Endothelial cell (in vitro differentiated cells): Measurements from ENCODE around the gene OSTF1. TPM values are rescaled to one million over a fixed set of nuclear protein-coding genes. Genes with fewer than 3 reads are reported as not detected.

ENCODE experiments used
- DNase-seq: peaks from one replicate; pipeline ENCODE4 v3.0.0; 2021; ENCODE audit warnings: low spot score
- H3K27ac Mint-ChIP-seq: one replicate; pipeline ENCODE4 v1.8.0; 2021; ENCODE audit warnings: mixed read lengths, inconsistent platforms; ENCODE audit not compliant: unreplicated experiment
- H3K27me3 Mint-ChIP-seq: one replicate; pipeline ENCODE4 v1.8.0; 2021; ENCODE audit warnings: mild to moderate bottlenecking, moderate library complexity, mixed read lengths, inconsistent platforms; ENCODE audit not compliant: unreplicated experiment
- H3K36me3 Mint-ChIP-seq: one replicate; pipeline ENCODE4 v1.8.0; 2021; ENCODE audit warnings: mild to moderate bottlenecking, low read depth, mixed read lengths, inconsistent platforms; ENCODE audit not compliant: unreplicated experiment
- H3K4me1 Mint-ChIP-seq: one replicate; pipeline ENCODE4 v1.8.0; 2021; ENCODE audit warnings: mild to moderate bottlenecking, mixed read lengths, inconsistent platforms; ENCODE audit not compliant: unreplicated experiment
- H3K4me3 Mint-ChIP-seq: one replicate; pipeline ENCODE4 v1.8.0; 2021; ENCODE audit warnings: mild to moderate bottlenecking, mixed read lengths, inconsistent platforms; ENCODE audit not compliant: unreplicated experiment
- H3K9me3 Mint-ChIP-seq: one replicate; pipeline ENCODE4 v1.8.0; 2021; ENCODE audit warnings: mixed read lengths, inconsistent platforms; ENCODE audit not compliant: unreplicated experiment
- CTCF ChIP-seq: fragments of 200-600 bp; sonication (generic); IDR thresholded peaks from one replicate; pipeline ENCODE4 v1.5.0; 2021; ENCODE audit warnings: antibody characterized with exemption; ENCODE audit not compliant: unreplicated experiment
- total RNA-seq: library from RNA; stranded (reverse); fragmentation: NEBNext Ultra II Directional; extraction: Animal tissue kit (Norgen Biotek cat#: 25700); gene quantifications from one replicate; pipeline ENCODE4 v1.2.1, GENCODE V29; 2021; ENCODE audit not compliant: unreplicated experiment

Gene OSTF1
- total RNA-seq, 1 donor from 2014 or later: 51.4 TPM

DNA sequence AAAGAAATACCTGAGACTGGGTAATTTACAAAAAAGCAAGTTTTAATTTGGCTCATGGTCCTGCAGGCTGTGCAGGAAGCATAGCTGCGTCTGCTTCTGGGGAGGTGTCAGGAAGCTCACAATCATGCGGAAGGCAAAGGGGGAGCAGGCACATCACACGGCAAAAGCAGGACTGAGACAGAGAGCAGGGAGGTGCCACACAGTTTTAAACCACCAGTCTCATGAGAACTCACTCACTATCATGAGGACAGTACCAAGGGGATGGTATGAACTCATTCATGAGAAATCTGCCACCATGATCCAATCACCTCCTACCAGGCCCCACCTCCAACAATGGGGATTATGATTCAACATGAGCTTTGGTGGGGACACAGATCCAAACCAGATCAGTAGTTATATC, 96.2 kb downstream of the OSTF1 start:
- no peaks in the 10 kb centered on the region for H3K36me3 Mint-ChIP-seq
- no peak overlapping the region for H3K27ac Mint-ChIP-seq
- no peaks in the 10 kb centered on the region for H3K9me3 Mint-ChIP-seq
- no peaks in the 10 kb centered on the region for H3K27me3 Mint-ChIP-seq
- no peak for TF ChIP-seq CTCF
- H3K4me3 Mint-ChIP-seq: no peak overlapping the region
- DNase-seq: no peak
- H3K4me1 Mint-ChIP-seq: no peaks in the 10 kb centered on the region

DNA sequence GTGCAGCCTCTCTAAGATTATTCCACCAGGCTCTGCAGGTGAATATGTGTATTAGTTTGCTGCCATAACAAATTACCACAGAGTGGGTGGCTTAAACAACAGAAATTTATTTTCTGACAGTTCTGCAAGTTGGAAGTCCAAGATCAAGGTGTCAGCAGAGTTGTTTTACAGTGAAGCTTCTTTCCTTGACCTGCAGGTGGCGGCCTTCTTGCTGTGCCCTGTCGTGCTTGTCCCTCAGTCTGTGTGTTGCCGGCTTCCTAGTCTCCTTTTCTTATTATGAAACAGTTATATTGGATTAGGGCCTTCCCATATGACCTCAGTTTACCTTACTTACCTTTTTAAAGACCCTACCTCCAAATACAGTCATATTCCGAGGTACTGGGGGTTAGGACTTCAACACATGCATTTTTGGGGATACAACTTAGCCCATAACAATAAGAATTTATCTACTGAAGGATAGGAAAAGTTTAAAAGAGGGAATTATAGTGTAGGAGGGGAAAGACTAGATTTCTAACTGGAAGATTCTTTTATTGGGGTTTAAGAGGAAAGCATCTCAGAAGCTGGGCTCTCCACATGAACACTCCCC, 97.4 kb downstream of the OSTF1 start:
- no peaks in the 10 kb centered on the region for H3K27me3 Mint-ChIP-seq
- peak; percentile 64 for DNase-seq
- no peak overlapping the region for H3K27ac Mint-ChIP-seq

DNA sequence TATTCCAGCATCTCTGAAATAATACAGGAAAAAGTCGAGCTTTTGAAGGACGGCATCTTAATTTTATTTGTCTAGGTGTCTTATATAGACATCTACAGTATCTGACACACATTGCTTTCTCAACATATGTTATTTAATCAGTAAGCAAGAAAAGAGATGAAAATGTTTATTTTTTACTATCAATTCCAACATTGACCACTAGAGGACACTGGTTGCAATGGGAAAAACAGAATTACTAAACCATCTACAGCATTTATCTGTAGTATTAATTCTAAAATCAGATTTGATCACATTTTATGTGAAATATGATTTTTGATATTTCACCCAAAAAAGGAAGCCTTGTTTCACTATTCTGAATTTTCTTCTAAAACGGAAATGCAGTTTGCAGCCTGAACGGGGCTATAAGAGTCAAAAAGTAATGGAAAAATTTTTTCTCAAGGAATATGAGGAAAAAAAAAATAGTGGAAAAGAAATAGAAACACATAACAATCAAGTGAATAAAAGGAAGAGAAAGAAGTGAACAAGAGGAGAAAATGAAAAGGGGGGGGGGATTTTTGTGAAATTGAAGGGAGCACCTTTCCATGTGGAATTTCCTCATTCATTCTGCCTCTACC, 98.6 kb downstream of the OSTF1 start:
- no peak for DNase-seq
- H3K27ac Mint-ChIP-seq: no peak overlapping the region
- H3K9me3 Mint-ChIP-seq: no peaks in the 10 kb centered on the region
- TF ChIP-seq CTCF: peak; percentile 99
- H3K4me1 Mint-ChIP-seq: no peaks in the 10 kb centered on the region
- H3K27me3 Mint-ChIP-seq: no peaks in the 10 kb centered on the region
- H3K36me3 Mint-ChIP-seq: no peaks in the 10 kb centered on the region
- no peak overlapping the region for H3K4me3 Mint-ChIP-seq

More for the DNA sequence above, 97.4 kb downstream of the OSTF1 start:
- Mint-ChIP-seq H3K9me3 (no peaks in the 10 kb centered on the region), H3K36me3 (no peaks in the 10 kb centered on the region), H3K4me1 (no peaks in the 10 kb centered on the region), H3K4me3 (no peak overlapping the region)
- peak; percentile 77 for TF ChIP-seq CTCF

DNA sequence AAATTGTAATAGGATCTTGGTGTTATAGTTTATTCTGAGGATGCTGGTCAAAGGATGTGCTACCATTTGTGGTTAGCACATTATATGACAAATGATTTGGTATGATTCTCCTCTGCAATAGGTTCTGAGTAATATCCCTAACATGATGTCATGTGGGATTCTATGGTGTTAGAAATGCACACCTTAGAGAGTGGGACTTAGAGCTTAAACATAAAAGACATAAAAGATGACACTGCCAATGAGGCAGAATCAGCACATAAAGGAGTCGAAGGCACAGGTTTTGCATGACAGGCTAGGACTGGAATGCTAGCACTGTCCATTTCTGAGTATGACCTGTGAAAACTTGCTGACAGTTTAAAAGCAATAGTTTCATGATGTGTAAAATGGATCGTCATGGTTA, 100.4 kb downstream of the OSTF1 start:
- Mint-ChIP-seq H3K27ac (no peak overlapping the region), H3K36me3 (no peaks in the 10 kb centered on the region), H3K4me1 (no peaks in the 10 kb centered on the region), H3K4me3 (no peak overlapping the region), H3K9me3 (no peaks in the 10 kb centered on the region), H3K27me3 (no peaks in the 10 kb centered on the region)
- DNase-seq: no peak
- no peak for TF ChIP-seq CTCF

DNA sequence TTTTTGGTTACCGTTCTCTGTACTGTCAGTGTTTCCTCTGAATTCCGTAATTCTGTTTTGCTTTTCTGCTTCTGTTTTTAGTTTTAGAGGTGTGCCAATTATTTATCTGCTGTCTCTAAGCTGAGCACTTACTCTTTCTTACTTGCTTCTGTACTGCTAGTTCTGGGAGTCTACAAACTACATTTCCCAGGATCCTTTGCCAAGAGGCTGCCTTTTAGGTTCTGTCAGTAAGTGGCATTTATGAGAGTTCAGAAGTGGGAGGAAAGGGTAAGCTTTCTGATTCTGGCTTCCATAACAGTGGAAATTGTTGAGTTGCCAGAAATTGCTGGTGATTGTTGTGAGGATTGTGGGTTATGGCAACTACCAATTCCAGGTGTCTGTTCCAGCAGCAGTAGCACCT, 102.4 kb downstream of the OSTF1 start:
- Mint-ChIP-seq H3K27me3 (peaks cover 2% of the 10 kb centered on the region), H3K4me1 (no peaks in the 10 kb centered on the region), H3K4me3 (no peak overlapping the region), H3K9me3 (no peaks in the 10 kb centered on the region), H3K27ac (no peak overlapping the region), H3K36me3 (no peaks in the 10 kb centered on the region)
- DNase-seq: no peak
- TF ChIP-seq CTCF: no peak
